Kidney (tissue), 14 donors: ENCODE results near the gene GPT2. TPM values are rescaled to one million over a fixed set of nuclear protein-coding genes. Genes with fewer than 3 reads are reported as not detected.

Experiments
- DNase-seq, 5 donors: peaks; one replicate each; pipeline ENCODE4 v3.0.0-alpha.2; 2013 to 2020
- FAIRE-seq: peaks from 2 replicates; lab custom pipeline; 2012; peaks lifted over from hg19 to GRCh38; lab: Jason Lieb, UNC
- H3K27ac ChIP-seq, 2 donors: one replicate each; pipeline ENCODE4 v1.7.0; 2013; ENCODE audit warnings: low read depth in 2 of 2, low read length in 2 of 2, inconsistent platforms in 1 of 2
- H3K27me3 ChIP-seq: one replicate; pipeline ENCODE4 v1.7.1; 2013; ENCODE audit warnings: low read length, inconsistent platforms; ENCODE audit not compliant: control insufficient read depth, insufficient read depth
- H3K36me3 ChIP-seq, 3 donors: one replicate each; pipeline versions ENCODE4 v1.7.0 to v1.7.1; 2013; ENCODE audit warnings: low read length in 3 of 3, control low read depth in 1 of 3, inconsistent platforms in 1 of 3; ENCODE audit not compliant: insufficient read depth in 3 of 3, control insufficient read depth in 2 of 3
- H3K4me1 ChIP-seq, 3 donors: one replicate each; pipeline versions ENCODE4 v1.7.0 to v1.7.1; 2013; ENCODE audit warnings: low read length in 3 of 3, inconsistent platforms in 1 of 3, low read depth in 1 of 3; ENCODE audit not compliant: control insufficient read depth in 2 of 3, insufficient read depth in 2 of 3
- H3K4me3 ChIP-seq, 3 donors: one replicate each; pipeline versions ENCODE4 v1.7.0 to v1.8.1; 2013; ENCODE audit warnings: low read length in 3 of 3, control low read depth in 1 of 3, inconsistent platforms in 1 of 3
- H3K9ac ChIP-seq, 3 donors: one replicate each; pipeline versions ENCODE4 v1.7.0 to v1.7.1; 2013; ENCODE audit warnings: low read length in 3 of 3, control low read depth in 1 of 3, inconsistent platforms in 1 of 3
- H3K9me3 ChIP-seq, 3 donors: one replicate each; pipeline versions ENCODE4 v1.7.0 to v1.7.1; 2013; ENCODE audit warnings: low read length in 3 of 3, control low read depth in 1 of 3, inconsistent platforms in 1 of 3; ENCODE audit not compliant: control insufficient read depth in 2 of 3, insufficient read depth in 1 of 3
- intact Hi-C: fragments of 100-400 bp; cut with DNase I; formaldehyde crosslinking; loops from one replicate; pipeline ENCODE4 v1.11.1; 2022
- polyA plus RNA-seq: library from polyadenylated mRNA; stranded (reverse); fragments of 350-450 nt; fragmentation: Illumina TruSeq; extraction: RNeasy Lipid Tissue Mini Kit (QIAGEN cat#74804); gene quantifications from one replicate; pipeline ENCODE4 v1.2.3, GENCODE V29; 2014; ENCODE audit warnings: low read depth, low replicate concordance; ENCODE audit not compliant: insufficient read depth
- total RNA-seq: library from RNA; stranded (reverse); fragmentation: NEBNext Ultra II Directional; extraction: Animal tissue kit (Norgen Biotek cat#: 25700); gene quantifications from one replicate; pipeline ENCODE4 v1.2.1, GENCODE V29; 2021
- TF ChIP-seq, protein P1 (sequence below): IDR thresholded peaks from 3 replicates; pipeline ENCODE4 v1.5.1; 2012; ENCODE audit warnings: mild to moderate bottlenecking, moderate library complexity, borderline replicate concordance; ENCODE audit not compliant: insufficient read depth; ENCODE audit errors: extremely low read depth
- donor health status: control.
- donor health status: control.
- donor health status: control.
- donor health status: control.
- donor health status: control.
- donor health status: DM: yes; HTN: yes; CAD: no.
- donor health status: Normal renal cell carcinoma (clear cell type).

GPT2 gene
- total and polyA plus RNA-seq, 2 donors from 2014 or later = 6.5 to 37.1 TPM

DNA sequence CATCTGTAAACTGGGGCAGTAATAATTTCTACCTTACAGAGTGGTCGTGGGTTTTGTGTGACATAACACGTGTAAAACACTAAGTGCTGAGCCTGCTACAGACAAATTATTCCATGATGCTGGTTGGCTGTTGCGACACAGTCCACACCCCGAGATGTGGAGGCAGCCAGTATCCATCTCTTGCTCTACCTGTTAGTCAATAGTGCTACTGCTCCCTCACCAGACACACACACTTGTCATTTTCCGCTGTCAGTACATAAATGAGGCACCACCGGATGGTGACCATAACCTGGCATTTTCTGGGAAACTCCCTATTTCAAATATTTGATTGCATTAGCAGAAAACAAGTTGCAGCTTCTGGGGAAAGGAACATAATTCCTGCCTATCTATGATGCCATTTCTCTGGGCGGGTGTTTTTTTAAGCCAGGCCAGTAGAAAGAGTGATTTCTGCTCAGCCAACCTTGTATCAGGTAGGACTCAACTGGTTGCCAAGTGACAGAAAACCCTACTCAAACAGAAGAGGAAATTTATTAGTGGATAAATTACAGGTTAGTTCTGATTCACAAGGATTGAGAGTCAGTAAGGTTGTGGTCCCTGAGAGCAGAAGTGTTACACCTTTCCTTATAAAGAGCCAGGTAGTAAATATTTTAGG, 65.2 kb downstream of the GPT2 start:
- H3K27me3 ChIP-seq = no peaks in the 10 kb centered on the region
- intact Hi-C loops = no loop called here

DNA sequence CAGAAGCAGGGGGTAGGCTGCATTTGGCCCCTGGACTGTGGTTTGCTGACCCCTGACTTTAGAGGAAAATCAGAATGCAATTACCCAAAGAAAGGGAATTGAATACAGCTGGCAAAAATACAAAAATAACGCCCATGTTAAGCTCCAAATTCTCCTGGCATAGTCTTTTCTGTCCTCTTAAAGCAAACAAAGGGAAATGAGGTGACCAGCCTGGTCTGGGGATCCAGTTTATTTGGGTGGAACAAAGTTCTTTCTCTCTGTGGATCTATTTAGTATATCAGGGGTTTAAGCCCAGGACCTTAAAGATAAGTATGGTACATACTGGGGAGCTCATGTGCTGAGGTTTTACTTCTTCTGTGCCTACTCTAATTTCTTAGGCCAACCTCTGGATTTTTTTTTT, 65.8 kb downstream of the GPT2 start:
- Histone ChIP-seq H3K36me3 (peaks cover 0 to 5% (median 0%) of the 10 kb centered on the region in 3 donors), H3K9ac (no peak overlapping the region), H3K4me3 (no peak overlapping the region), H3K27ac (no peak overlapping the region), H3K4me1 (no peaks in the 10 kb centered on the region), H3K27me3 (no peaks in the 10 kb centered on the region), H3K9me3 (no peaks in the 10 kb centered on the region)
- intact Hi-C loops = no loop called here
- DNase-seq = peak in 1 of 5 donors; percentile 3
- no peak for FAIRE-seq
- TF ChIP-seq, protein P1, sequence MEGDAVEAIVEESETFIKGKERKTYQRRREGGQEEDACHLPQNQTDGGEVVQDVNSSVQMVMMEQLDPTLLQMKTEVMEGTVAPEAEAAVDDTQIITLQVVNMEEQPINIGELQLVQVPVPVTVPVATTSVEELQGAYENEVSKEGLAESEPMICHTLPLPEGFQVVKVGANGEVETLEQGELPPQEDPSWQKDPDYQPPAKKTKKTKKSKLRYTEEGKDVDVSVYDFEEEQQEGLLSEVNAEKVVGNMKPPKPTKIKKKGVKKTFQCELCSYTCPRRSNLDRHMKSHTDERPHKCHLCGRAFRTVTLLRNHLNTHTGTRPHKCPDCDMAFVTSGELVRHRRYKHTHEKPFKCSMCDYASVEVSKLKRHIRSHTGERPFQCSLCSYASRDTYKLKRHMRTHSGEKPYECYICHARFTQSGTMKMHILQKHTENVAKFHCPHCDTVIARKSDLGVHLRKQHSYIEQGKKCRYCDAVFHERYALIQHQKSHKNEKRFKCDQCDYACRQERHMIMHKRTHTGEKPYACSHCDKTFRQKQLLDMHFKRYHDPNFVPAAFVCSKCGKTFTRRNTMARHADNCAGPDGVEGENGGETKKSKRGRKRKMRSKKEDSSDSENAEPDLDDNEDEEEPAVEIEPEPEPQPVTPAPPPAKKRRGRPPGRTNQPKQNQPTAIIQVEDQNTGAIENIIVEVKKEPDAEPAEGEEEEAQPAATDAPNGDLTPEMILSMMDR = no peak

More for the DNA sequence above, 65.2 kb downstream of the GPT2 start:
- Histone ChIP-seq H3K9ac (no peak overlapping the region), H3K4me3 (no peak overlapping the region), H3K4me1 (no peaks in the 10 kb centered on the region), H3K9me3 (no peaks in the 10 kb centered on the region), H3K27ac (no peak overlapping the region), H3K36me3 (peaks cover 0 to 2% (median 0%) of the 10 kb centered on the region in 3 donors)
- FAIRE-seq = no peak
- DNase-seq = peak in 2 of 5 donors; percentile 9 to 11
- TF ChIP-seq, protein P1 = no peak

DNA sequence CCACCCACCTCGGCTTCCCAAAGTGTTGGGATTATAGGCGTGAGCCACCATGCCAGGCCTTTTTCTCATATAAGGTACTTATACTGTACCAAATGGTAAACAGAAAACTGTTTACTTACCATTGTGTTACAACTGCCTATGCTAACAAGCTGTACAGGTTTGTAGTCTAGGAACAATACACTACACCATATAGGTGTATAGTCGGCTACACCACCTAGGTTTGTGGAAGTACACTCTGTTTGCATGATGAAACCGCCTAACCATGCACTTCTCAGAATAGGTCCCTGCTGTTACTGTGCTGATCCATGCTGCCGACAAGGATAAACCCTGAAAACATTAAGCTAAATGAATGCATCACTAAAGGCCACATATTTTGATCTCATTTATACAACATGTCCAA, 70.4 kb downstream of the GPT2 start:
- H3K36me3 ChIP-seq = peaks cover 5 to 20% (median 17%) of the 10 kb centered on the region in 3 donors
- DNase-seq (no peak), FAIRE-seq (no peak)
- H3K4me3 ChIP-seq = no peak overlapping the region
- no peak overlapping the region for H3K9ac ChIP-seq
- TF ChIP-seq, protein P1 = no peak
- no peaks in the 10 kb centered on the region for H3K9me3 ChIP-seq
- H3K27ac ChIP-seq = no peak overlapping the region
- intact Hi-C loops = no loop called here
- H3K4me1 ChIP-seq = peaks cover 0 to 5% (median 0%) of the 10 kb centered on the region in 3 donors
- H3K27me3 ChIP-seq = no peaks in the 10 kb centered on the region
